K562 (cell line): ENCODE data around the gene HK1. TPM values are rescaled to one million over a fixed set of nuclear protein-coding genes. Genes with fewer than 3 reads are reported as not detected.

Experiments
- ATAC-seq: fragments of 200-7000 bp; cut with Tn5 transposase; 3 replicates; pipeline ENCODE4 v1.9.1; 2020; ENCODE audit warnings: moderate library complexity
- BruUV-seq: library from RNA; stranded (reverse); fragments of 400-500 nt; replicated peaks from 2 replicates; lab custom pipeline; 2021; lab: Mats Ljungman, UMichigan
- CTCF ChIA-PET: fragments of 300-600 bp; formaldehyde crosslinking; extraction: SDS; loops from one replicate; lab custom pipeline; 2021; ENCODE audit warnings: low intra/inter-chr PET ratio; lab: Yijun Ruan, JAX
- POLR2A ChIA-PET: fragments of 300-600, 350-650 bp; sonication (Branson Sonifier 250); formaldehyde crosslinking; extraction: SDS; loops from one replicate; lab custom pipeline; 2021; ENCODE audit warnings: antibody characterized with exemption, inconsistent platforms; lab: Yijun Ruan, JAX
- DNase-seq, 4 experiments: peaks; one replicate each; pipeline versions ENCODE4 v3.0.0 to v3.0.0-alpha.2; 2011 to 2018; ENCODE audit warnings: low spot score in 3 of 4, mixed read lengths in 3 of 4; ENCODE audit errors: extremely low read depth in 1 of 4
- FAIRE-seq: peaks from 2 replicates; lab custom pipeline; 2011; peaks lifted over from hg19 to GRCh38; lab: Jason Lieb, UNC
- H2AFZ ChIP-seq: 2 replicates; pipeline ENCODE4 v1.6.0; 2011; ENCODE audit warnings: low read depth, low read length, control low read depth, inconsistent platforms
- H3K27ac ChIP-seq: fragments of 200-600 bp; 3 replicates; pipeline ENCODE4 v1.8.0; 2011; ENCODE audit warnings: low read depth, mild to moderate bottlenecking, control low read depth, inconsistent platforms, low read length, moderate library complexity, mixed read lengths; ENCODE audit errors: extremely low read depth
- H3K27me3 ChIP-seq, 2 experiments: fragments of 300-600 bp in 1 of 2; 2 replicates in 1 of 2; 3 replicates in 1 of 2; pipeline versions ENCODE4 v1.6.0 to v1.8.0; 2011; ENCODE audit warnings: inconsistent platforms in 2 of 2, low read length in 2 of 2, mild to moderate bottlenecking in 1 of 2, mixed read lengths in 1 of 2, moderate library complexity in 1 of 2; ENCODE audit not compliant: control insufficient read depth in 2 of 2, insufficient read depth in 2 of 2
- H3K36me3 ChIP-seq: fragments of 300-600 bp; 3 replicates; pipeline ENCODE4 v1.8.0; 2011; ENCODE audit warnings: mild to moderate bottlenecking, low read length, inconsistent platforms; ENCODE audit not compliant: control insufficient read depth, insufficient read depth
- H3K4me1 ChIP-seq, 2 experiments: fragments of 200-600 bp in 1 of 2; replicated peaks in 1 of 2; 2 replicates in 1 of 2; 3 replicates in 1 of 2; pipeline versions ENCODE4 v1.5.1 to v1.8.0; 2011; ENCODE audit warnings: inconsistent platforms in 2 of 2, low read length in 2 of 2, mild to moderate bottlenecking in 1 of 2, mixed read lengths in 1 of 2, moderate library complexity in 1 of 2; ENCODE audit not compliant: control insufficient read depth in 2 of 2, insufficient read depth in 2 of 2
- H3K4me2 ChIP-seq: 2 replicates; pipeline ENCODE4 v1.6.1; 2011; ENCODE audit warnings: low read length, control low read depth, inconsistent platforms, mixed read lengths; ENCODE audit not compliant: insufficient read depth
- H3K4me3 ChIP-seq: fragments of 200-600 bp; sonication (generic), shearing (Covaris generic); 2 replicates; pipeline ENCODE4 v1.5.1; 2016; ENCODE audit warnings: control low read depth, inconsistent platforms
- H3K79me2 ChIP-seq: fragments of 200-600 bp; 3 replicates; pipeline ENCODE4 v1.8.0; 2011; ENCODE audit warnings: low read length, inconsistent platforms; ENCODE audit not compliant: control insufficient read depth, insufficient read depth
- H3K9ac ChIP-seq, 2 experiments: 2 replicates each; pipeline versions ENCODE4 v1.6.0 to v1.6.1; 2011; ENCODE audit warnings: low read depth in 2 of 2, low read length in 2 of 2, control low read depth in 1 of 2, inconsistent platforms in 1 of 2, mild to moderate bottlenecking in 1 of 2, mixed read lengths in 1 of 2; ENCODE audit not compliant: insufficient read depth in 1 of 2
- H3K9me1 ChIP-seq: one replicate; pipeline ENCODE4 v1.6.0; 2011; ENCODE audit warnings: inconsistent platforms, mild to moderate bottlenecking, low read length, moderate library complexity; ENCODE audit not compliant: control insufficient read depth, insufficient read depth
- H3K9me3 ChIP-seq: replicated peaks from 2 replicates; pipeline ENCODE4 v1.5.1; 2011; ENCODE audit warnings: low read depth, low read length, inconsistent platforms; ENCODE audit not compliant: control insufficient read depth, insufficient read depth
- H4K20me1 ChIP-seq: replicated peaks from 2 replicates; pipeline ENCODE4 v1.6.1; 2011; ENCODE audit warnings: low read length, inconsistent platforms, mixed read lengths; ENCODE audit not compliant: control insufficient read depth, insufficient read depth
- ETV6 ChIP-seq, 3 experiments: fragments of 150-350 bp in 1 of 3; sonication (generic) in 1 of 3; formaldehyde crosslinking in 1 of 3; IDR thresholded peaks; 2 replicates each; pipeline versions ENCODE4 v1.6.1 to v1.8.0; 2014 to 2022; ENCODE audit warnings: borderline replicate concordance in 2 of 3, low read depth in 2 of 3, antibody characterized with exemption in 1 of 3, low read length in 1 of 3, mild to moderate bottlenecking in 1 of 3, missing genetic modification reagents in 1 of 3
- GATAD2A ChIP-seq: fragments of 450-650 bp; IDR thresholded peaks from 2 replicates; pipeline ENCODE4 v1.6.1; 2017
- ZBTB33 ChIP-seq: sonication (generic); formaldehyde crosslinking; IDR thresholded peaks from 2 replicates; pipeline ENCODE4 v1.8.1; 2023; ENCODE audit warnings: mild to moderate bottlenecking, missing genetic modification reagents
- WGBS: fragments of 100-300 bp; shearing (Covaris generic); methylation state at CpG from one replicate; pipeline ENCODE4 v1.1.6; 2016; ENCODE audit warnings: low coverage, mixed read lengths; ENCODE audit not compliant: insufficient coverage; ENCODE audit errors: missing lambda C conversion rate; 5-methylcytosine and 5-hydroxymethylcytosine counted together
- in situ Hi-C: fragments of 300-500 bp; cut with MboI; formaldehyde crosslinking; loops from 4 replicates; pipeline ENCODE4 v1.15.0; 2018; ENCODE audit warnings: inconsistent platforms, mixed read lengths
- intact Hi-C: fragments of 100-400 bp; cut with micrococcal nuclease; formaldehyde crosslinking; loops from 2 replicates; pipeline ENCODE4 v1.14.2; 2022
- polyA plus RNA-seq, 8 experiments: library from polyadenylated mRNA; depleted of rRNA in 4 of 8; stranded (reverse) in 5 of 8; unstranded in 3 of 8; fragments of >200 nt; fragmentation: Nextera tagmentation in 2 of 8; fragmentation: Illumina TruSeq in 1 of 8; extraction: Ambion mirVana in 2 of 8; extraction: Trizol in 1 of 8; gene quantifications; 2 replicates each; pipeline versions ENCODE4 v1.2.1 to v1.2.3, GENCODE V29; 2011 to 2014; ENCODE audit warnings: inconsistent platforms in 1 of 8, missing spikeins in 1 of 8
- total RNA-seq, 7 experiments: library from RNA; depleted of rRNA in 6 of 7; stranded (reverse); fragments of >200 nt in 6 of 7; fragmentation: Illumina TruSeq in 2 of 7; extraction: Trizol in 2 of 7; gene quantifications; 2 replicates each; pipeline versions ENCODE4 v1.2.1 to v1.2.3, GENCODE V29; 2011 to 2021; ENCODE audit warnings: low replicate concordance in 1 of 7

The HK1 gene
- total and polyA plus RNA-seq, 9 of the 15 experiments (the other 6 are each of a cell fraction or from before 2014, with no cell fraction given): 29.2 to 444 (median 193) TPM

GRCh38 chr10:69306421-69306820, 28.1 kb downstream of the HK1 start:
- POLR2A ChIA-PET: interaction anchor here (1.0 to 3.0 kb wide), 6 partner anchors 8 to 28 kb away, joined by 3 to 21 read pairs (median 4); partner anchors contain the start of gene HK1
- BruUV-seq: no TSS peak
- H3K4me3 ChIP-seq: no peak overlapping the region
- H3K36me3 ChIP-seq: no peaks in the 10 kb centered on the region
- no peaks in the 10 kb centered on the region for H4K20me1 ChIP-seq
- in situ Hi-C loops (no loop called here), intact Hi-C loops (no loop called here)
- H2AFZ ChIP-seq: peak overlapping the region; percentile 37
- no peaks in the 10 kb centered on the region for H3K27me3 ChIP-seq
- no peak overlapping the region for H3K9ac ChIP-seq
- H3K4me1 ChIP-seq: peaks cover 6 to 17% of the 10 kb centered on the region in 2 experiments; a peak in 4 of 5 replicates
- 80% methylated on average over 2 of the region's 2 CpGs for WGBS
- no peak overlapping the region for H3K27ac ChIP-seq
- H3K9me1 ChIP-seq: no peaks in the 10 kb centered on the region
- no peak for DNase-seq
- CTCF ChIA-PET: no interaction called here
- ATAC-seq: no peak; the same call in 2 of the 3 replicates
- no peak for FAIRE-seq
- TF ChIP-seq ZBTB33 (peak; percentile 74; the same call in 1 of the 2 replicates), ETV6 (IDR thresholded peaks at IDR 0.05; ENCODE audit: borderline replicate concordance in 1 of 2, low read depth in 2 of 2, low read length in 1 of 2) (no peak), ETV6 (CRISPR knock-in tag; IDR thresholded peaks at IDR 0.05; ENCODE audit: borderline replicate concordance) (no peak), GATAD2A (no peak)
- H3K4me2 ChIP-seq: no peak overlapping the region
- H3K9me3 ChIP-seq: no peaks in the 10 kb centered on the region
- no peaks in the 10 kb centered on the region for H3K79me2 ChIP-seq
